ENCODE data around the gene NLRC5.
A peak's percentile ranks its signal among the peaks of the same experiment; 100 is the strongest.

NLRC5 gene, protein sequence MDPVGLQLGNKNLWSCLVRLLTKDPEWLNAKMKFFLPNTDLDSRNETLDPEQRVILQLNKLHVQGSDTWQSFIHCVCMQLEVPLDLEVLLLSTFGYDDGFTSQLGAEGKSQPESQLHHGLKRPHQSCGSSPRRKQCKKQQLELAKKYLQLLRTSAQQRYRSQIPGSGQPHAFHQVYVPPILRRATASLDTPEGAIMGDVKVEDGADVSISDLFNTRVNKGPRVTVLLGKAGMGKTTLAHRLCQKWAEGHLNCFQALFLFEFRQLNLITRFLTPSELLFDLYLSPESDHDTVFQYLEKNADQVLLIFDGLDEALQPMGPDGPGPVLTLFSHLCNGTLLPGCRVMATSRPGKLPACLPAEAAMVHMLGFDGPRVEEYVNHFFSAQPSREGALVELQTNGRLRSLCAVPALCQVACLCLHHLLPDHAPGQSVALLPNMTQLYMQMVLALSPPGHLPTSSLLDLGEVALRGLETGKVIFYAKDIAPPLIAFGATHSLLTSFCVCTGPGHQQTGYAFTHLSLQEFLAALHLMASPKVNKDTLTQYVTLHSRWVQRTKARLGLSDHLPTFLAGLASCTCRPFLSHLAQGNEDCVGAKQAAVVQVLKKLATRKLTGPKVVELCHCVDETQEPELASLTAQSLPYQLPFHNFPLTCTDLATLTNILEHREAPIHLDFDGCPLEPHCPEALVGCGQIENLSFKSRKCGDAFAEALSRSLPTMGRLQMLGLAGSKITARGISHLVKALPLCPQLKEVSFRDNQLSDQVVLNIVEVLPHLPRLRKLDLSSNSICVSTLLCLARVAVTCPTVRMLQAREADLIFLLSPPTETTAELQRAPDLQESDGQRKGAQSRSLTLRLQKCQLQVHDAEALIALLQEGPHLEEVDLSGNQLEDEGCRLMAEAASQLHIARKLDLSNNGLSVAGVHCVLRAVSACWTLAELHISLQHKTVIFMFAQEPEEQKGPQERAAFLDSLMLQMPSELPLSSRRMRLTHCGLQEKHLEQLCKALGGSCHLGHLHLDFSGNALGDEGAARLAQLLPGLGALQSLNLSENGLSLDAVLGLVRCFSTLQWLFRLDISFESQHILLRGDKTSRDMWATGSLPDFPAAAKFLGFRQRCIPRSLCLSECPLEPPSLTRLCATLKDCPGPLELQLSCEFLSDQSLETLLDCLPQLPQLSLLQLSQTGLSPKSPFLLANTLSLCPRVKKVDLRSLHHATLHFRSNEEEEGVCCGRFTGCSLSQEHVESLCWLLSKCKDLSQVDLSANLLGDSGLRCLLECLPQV (N-terminal part only)

DNA sequence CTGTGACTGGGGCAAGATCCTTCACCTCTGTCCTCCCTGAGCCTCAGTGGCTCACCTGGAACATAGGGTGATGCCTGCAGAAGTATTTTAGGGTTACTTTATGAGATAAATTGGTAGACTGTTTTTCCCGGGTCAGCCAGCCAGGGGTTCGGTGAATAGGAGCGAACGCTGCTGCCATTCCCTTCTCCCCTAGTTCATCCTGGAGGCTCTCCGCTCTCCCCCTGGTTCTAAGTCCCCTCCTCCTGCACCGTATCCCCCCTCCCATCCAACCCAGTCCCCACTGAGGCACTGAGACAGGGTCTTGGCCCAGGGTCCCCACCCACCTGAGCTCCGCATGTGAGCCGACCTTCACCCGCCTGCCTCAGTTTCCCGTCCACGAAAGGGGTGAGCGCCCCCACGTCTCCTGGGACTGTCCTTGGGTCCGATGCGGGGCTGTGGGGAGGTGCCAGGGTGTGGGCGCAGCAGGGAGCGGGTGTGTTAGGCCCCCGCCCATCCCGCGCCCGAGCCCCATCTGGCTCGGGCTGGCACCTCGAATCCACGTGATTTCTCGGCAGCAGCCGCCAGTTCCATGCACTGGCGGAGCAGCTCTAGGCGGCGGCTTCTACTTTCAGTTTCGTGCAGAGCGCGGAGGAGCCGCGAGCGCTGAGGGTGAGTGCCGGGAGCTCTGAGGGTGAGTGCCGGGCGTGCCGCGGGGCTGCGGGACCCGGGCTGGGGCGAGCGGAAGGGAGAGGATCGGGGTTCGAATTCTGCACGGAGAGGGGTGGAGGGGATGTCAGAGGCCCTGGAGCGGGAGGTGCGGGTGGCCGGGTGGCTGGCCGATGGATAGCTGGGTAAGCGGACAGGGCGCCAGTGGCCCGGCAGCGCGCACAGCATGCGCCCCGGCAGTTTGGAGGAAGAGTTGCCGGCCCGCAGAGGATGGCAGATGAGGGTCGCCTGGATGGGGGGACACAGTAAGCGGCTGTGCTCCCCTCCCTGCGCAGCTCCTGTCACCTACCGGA lies at the start of gene NLRC5:
TSS of gene NLRC5 (plus strand) at position 610 of the 998 bp plus-strand sequence. CDS start 31,156 bp downstream, outside the sequence.
- peak; percentile 86 for DNase-seq

DNA sequence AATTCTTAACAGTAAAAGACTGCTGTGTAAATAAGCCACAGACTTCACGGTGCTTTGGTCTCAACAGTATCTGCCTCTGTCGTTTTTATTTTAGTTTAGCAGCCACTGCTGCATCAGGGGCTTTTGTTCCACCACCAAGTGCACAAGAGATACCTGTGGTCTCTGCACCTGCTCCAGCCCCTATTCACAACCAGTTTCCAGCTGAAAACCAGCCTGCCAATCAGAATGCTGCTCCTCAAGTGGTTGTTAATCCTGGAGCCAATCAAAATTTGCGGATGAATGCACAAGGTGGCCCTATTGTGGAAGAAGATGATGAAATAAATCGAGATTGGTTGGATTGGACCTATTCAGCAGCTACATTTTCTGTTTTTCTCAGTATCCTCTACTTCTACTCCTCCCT lies 49.6 kb upstream of the NLRC5 start:
- DNase-seq = no peak

DNA sequence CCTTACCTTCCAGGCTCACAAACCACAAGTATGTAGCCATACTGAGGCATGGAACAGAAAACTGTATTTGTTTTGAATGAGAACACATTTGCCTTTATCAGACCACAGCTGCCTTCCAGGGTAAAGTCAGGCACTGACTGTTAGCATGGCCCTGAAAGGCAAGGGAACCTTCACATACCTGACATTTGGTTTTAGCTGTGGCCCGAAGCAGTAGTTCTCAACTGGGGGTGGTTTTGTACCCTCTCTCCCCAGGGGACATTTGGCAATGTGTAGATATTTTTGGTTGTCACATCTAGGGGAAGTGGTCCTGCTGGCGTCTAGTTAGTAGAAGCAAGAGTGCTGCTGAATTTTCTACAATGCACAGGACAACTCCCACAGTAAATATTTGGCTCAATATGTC lies 48.3 kb upstream of the NLRC5 start:
- DNase-seq = no peak

DNA sequence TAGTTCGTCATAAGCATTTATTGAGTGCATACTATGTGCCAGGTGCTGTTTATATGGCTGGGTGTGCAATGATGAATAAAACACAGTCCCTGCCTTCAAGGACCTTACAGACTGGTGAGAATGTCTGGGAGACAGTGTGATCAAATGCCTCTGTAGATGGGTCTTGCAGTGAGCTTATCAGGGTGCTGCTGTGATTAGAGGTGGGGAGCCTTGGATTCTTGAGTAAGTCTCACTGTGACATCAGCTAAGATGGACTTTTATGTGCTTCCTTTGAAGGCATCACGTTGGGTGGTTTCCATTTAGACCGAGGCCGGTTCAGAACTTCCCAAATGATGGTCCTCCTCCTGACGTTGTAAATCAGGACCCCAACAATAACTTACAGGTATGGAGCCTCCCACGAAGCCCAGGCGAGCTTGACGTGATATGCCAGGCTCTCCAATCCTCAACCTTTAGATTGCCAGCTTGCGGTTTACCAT lies 47.5 kb upstream of the NLRC5 start:
- DNase-seq = no peak

DNA sequence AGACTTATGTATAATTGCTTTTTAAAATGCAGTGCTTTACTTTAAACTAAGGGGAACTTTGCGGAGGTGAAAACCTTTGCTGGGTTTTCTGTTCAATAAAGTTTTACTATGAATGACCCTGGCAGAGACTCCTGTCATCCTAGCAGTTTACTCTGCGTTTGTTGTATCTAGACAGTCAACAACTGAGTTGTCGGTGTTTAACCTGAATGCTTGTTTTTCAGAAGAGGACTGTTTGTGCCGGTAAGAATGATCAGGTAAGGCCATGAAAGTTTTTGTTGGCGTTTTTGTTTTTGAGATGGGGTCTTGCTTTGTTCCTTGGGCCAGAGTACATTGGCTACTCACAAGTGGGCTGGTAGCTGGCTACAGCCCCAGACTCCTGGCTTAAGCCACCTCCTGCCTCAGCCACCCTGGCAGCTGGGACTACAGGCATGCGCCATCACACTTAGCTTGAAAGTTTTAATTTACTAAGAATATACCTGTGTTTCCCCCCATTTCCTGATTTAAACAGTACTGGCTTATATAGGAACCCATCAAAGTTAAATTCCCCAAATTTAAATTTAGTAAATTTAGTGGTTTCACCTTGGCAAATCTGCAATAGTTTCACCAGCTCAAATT lies 45.5 kb upstream of the NLRC5 start:
- DNase-seq = no peak

DNA sequence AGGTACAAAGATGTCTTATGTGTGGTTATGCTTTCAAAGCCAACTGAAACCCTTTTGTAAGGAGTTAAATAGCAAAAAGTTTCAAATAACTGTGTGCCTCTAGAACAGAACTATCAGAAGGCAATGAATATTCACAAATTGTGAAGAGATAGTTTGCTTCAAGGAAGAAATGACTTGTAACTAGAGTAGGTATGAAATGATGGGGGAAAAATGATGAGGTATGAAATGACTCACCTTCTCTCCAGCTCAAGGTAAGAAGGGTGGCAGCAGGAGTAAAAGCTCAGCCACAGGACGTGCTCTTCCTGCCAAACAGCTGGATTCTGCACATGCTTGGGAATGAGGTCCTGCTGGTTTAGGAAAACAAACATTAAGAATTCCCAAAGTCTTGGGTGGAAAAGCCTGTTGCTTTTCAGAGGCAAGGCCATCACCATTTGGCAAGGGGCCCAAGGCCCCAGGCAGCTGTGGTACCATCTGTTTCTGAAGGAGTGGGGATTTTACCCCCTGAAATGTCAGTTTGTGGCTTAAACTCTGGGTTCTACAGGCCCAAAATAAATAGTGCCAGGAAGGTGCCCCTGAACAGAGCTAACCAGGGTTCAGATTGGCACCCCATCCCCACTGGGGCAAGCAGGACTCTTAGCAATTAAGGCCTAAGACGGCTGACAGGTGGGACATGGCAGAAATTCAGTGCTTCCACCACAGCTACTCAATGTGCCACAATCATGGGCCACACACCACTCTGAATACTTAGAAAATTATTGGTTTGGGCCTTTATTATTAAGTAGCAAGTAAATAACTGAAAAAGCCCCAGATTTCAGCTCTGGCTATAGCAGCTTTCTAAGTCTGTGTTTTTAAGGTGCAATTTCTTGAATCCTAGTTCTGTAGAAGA lies 44.2 kb upstream of the NLRC5 start:
- no peak for DNase-seq

DNA sequence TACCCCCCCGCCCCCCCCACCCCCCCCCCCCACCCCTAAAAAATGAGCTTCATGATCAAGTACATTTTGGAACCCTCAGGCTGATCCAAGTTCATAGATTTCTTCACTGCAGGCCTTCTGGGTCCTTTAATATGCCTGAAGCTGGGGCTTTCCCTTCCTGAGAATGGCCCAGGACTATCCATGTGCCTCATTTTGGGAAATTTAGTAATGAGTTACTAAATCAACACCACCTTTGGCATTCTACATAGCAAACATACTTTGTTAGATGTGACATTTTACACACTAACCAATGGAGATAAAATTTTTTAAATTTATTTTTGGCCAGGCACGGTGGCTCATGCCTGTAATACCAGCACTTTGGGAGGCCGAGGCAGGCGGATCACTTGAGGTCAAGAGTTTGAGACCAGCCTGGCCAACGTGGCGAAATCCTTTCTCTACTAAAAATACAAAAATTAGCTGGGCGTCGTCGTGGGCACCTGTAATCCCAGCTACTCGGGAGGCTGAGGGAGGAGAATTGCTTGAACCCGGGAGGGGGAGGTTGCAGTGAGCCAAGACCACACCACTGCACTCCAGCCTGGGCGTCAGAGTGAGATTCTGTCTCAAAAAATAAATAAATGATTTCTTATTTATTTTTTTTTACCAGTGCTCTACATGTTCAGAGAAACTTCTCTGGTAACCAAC lies 43.4 kb upstream of the NLRC5 start:
- DNase-seq = no peak

DNA sequence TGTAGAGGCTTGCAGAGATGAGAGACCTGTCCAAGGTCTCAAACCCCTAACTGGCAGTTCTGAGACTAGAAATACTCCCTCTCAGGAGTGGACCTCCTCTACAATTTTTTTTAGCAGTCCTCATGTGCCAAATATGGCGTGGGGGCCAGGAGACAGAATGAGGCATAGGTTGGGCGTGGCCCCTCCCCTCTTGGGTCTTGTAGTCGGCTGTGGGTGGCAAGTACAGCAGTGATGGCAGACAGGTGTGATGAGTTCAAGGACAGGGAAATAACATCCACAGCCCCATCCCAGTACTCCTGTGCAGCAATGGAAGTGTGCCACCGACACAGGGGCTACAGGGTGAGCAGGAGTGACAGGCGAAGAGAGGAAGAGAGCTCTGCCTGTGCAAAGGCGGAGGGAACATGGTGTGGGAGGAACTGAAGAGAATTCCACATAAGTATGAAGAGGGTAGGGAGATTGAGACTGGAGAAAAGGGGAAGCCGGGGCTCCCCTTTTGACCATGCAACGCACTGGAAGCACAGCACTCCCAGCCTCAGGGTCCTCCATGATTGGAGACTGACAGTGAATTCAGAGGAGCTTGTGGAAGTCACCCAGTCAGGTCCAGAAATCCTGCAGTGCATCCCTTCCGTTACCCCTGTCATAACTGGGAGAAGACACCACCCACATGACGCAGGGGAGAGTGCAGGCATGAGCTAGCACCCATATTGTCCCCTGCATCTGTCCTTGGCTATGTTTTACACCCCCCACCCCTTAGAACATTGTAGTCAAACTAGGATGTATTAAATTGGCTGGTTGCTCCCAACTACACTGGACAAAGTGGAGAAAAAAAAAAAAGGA lies 42.4 kb upstream of the NLRC5 start:
- DNase-seq = no peak

DNA sequence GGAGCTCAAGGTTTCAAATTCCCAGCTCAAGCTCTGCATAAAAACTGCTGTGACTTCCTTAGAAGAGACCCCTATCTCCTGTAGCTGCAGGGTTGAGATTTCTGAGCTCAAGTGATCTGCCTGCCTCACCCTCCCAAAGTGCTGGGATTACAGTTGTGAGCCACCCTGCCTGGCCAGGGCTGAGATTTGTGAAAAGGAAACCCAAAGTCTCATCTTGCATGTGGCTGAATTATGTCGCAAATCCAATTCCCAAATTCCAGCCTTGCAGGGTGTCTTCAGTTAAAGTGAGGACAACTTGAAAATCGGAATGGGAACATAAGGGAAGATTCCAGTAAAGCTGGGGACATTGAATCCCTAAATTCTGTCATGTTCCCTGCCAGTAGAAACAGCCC lies 41.8 kb upstream of the NLRC5 start:
- DNase-seq = no peak

DNA sequence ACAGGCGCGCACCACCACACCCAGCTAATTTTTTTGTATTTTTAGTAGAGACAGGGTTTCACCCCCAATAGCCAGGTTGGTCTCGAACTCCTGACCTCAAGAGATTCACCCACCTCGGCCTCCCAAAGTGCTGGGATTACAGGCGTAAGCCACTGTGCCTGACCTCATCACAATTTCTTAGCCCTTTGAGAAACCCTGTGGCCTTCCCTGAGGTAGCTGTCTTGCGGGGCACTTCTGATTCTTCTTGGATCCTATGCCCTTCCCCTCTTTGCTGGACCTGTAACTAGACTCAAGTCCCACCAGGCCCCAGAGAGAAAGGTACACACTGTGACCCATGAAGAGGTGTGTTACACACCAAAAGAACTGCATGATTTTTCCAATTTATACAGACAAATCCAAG lies 41.1 kb upstream of the NLRC5 start:
- no peak for DNase-seq

DNA sequence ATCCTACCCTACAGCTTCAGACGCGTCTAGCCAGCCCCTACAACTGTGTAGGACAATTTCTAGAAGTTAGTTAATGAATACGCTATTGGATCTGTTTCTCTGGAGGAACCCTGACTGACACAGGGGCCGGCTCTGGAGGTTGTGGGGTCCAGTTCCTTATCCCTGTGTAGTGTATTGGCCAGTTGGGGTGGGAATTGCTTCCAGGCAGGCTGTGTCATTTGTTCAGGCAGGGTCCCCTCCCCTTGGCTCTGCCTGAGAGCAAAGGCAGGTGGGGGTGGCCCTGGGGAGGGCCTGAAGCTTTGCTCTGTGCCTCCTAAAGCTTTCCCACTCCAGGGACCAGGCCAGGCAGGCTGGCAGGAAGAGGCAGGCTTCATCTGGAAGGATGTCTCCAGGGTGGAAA lies 39.3 kb upstream of the NLRC5 start:
- no peak for DNase-seq

DNA sequence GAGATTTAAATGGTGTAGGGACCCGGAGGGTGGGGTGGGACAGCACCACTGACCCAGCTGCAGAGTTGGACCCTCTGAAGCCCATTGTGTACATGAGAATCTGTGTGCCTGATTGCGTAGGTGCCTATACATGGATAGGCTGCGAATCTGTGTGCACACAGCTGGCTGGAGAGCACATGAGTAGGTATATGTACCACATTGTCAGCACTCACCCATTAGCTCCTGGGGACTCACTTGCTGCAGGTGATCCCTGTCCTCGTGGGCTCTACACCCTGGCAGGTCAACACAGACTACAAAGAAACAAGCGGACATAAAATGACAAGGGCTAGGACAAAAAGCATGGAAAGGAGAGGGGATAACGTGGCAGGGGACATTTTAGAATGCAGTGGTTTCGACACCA lies 38.9 kb upstream of the NLRC5 start:
- no peak for DNase-seq

DNA sequence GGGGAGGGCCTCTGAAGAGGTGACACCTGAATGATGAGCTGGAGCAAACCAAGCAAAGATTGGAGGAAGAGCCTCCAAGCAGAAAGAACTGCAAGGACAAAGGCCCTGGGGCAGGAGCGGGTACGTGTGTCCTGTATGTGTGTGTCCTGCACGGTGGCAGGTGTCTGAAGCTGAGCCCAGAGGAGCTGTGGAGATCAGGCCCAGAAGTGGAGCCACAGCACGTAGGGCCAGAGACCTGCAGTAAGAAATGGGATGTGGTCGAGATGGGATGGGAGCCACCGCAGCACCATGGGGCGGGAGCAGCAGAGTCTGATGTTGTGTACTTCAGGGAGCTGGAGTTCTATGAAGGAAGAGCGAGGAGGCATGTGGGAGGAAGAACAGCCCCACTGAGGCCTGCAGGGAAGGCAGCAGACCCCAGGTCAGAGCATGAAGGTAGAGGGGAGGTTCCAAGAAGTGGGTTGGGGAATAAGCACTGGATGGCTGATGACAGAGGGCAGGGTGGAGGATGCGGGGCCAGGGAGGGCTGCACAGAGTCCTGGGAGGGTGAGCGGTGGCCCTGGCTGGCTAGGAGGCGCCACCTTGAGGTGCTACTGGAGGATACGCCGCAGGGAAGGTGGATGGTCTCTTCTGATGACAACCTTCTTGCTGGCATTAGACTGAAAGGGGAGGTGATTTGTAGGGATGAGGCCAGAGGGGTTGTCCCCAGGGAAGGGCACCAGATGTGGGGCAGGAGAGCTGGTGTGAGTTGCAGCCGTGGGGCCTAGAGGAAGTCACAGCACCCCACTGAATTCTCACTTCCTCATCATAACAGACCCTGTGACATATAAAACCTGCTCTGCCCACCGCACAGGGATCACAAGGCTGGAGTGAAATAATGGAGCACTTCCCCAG lies 38.2 kb upstream of the NLRC5 start:
- peak; percentile 32 for DNase-seq

DNA sequence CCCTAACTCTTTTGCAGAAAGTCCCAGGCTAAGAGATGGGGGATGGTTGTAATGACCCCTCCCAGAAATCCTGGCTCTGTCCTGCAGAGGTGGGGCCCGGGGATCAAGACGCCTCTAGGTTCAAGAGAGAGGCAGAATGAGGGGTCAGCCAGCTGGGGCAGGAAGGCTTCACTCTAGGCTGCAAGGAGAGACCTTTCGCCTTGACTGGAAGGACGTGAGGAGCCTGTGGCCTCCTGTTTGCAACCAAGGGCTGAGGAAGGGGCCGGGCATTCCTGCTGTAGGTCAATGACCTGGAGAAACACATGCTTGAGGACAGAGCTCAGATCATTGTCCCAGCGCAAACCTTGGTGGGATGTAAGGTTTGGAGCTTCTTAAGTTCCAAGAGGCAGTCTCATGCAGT lies 36.4 kb upstream of the NLRC5 start:
- no peak for DNase-seq

DNA sequence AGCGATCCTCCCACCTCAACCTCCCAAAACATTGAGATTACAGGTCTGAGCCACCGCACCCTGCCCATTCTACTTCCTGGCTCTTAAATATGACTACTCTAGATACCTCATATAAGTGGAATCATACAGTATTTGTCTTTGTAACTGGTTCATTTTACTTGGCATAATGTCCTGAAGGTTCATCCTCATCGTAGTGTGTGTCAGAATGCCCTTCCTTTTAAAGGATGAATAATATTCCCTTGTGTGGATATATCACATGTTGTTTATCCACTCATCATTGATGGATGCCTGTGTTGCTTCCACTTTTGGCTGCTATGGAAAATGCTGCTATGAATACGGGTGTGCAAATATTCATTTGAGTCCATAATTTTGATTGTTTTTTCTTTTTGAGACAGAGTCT lies 33.3 kb upstream of the NLRC5 start:
- DNase-seq = no peak

DNA sequence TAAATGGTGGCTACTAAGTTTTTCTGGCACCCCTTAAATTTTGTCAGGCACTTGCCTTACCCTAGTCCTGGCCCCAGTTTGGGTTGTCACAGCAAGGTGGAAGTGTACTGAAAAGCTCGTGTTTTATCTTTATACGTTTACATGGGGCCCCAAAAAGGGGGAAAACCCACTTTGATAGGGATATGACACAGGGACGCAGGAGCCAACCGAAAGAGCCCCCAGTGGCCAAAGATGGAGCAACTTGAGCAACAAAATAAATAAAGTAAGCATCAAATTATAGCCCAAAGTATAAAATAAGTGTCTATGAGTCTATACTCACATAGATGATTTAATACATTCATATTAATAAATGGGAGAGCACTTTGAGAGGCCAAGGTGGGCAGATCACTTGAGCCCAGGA lies 32.6 kb upstream of the NLRC5 start:
- no peak for DNase-seq

DNA sequence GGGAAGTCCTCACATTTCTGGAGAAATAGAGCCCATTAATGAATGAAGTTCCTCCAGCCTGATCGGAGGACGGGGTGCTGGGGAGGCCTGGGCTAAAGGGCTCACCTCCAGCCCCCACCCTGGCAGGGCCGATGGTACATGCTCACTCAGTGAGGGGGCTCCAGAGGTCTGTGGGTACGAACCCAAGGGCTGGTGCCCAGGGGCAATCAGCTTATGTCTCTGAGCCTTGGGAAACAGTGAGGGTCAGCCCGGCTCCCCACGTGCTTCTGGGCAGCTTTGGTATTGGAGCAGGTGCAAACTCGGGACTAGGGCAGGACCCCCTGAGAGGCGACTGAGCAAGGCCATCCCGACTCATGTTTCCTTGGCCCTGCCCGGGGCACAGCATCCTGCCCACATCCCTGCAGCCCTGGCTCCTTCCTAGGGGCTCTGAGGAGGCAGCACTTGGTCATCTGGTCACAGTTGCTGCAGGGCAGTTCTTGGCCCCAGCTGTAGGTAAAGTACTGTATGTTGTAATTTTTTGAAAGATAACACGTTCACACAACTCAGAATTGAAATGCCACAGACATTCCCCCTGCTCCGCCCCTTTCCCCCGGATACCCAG lies 28.6 kb upstream of the NLRC5 start:
- DNase-seq = no peak

Data from hematopoietic multipotent progenitor cell treated with erythropoietin and hydrocortisone succinate and interleukin-3 and kit ligand, for 8 days (in vitro differentiated cells).